Stimulated activated CD4-positive, alpha-beta T cell treated with anti-CD3 and anti-CD28 coated beads, Interleukin-4, amount 100 ng/mL, for 48 hours (primary cell): ENCODE results near the gene HSPA4.
"Not testable (repeated sequence)": the region's sequence is repeated elsewhere in the genome, so short reads cannot be mapped to it uniquely, and the experiment has no call there.

Source experiments
- DNase-seq, 2 donors: peaks; one replicate each; pipeline ENCODE4 v3.0.0-alpha.2; 2020; ENCODE audit warnings: low read depth in 2 of 2

HSPA4 gene

DNA sequence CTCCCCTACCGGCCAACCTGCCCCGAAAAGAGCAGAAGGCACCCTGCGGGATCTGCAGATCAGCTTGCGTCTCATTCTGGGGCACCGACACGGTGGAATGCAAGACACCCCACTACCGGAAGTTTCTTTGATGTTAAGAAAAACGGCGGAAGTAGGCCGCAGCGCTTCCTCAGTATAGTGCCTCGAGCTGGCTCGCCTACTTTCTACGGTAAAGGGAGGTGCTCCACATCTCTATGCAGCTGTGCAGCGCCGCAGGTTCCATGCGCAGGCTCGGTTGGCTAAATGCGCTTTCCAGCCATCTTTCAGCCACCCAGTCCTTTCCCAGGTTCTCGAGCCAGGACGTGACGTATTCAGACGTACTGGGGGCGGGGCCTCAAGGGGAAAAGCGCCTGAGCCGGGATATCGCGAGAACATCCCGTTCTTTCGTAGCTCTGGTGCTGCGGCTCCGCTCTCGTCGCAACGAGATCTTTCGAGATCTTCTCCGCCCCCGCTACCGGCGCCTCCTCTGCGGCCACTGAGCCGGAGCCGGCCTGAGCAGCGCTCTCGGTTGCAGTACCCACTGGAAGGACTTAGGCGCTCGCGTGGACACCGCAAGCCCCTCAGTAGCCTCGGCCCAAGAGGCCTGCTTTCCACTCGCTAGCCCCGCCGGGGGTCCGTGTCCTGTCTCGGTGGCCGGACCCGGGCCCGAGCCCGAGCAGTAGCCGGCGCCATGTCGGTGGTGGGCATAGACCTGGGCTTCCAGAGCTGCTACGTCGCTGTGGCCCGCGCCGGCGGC is at the start of gene HSPA4:
Gene HSPA4 (plus strand): TSS at position 472 of the 775 bp plus-strand sequence. CDS start 238 bp downstream, at position 710.
- DNase-seq: peak; percentile 95 to 96

DNA sequence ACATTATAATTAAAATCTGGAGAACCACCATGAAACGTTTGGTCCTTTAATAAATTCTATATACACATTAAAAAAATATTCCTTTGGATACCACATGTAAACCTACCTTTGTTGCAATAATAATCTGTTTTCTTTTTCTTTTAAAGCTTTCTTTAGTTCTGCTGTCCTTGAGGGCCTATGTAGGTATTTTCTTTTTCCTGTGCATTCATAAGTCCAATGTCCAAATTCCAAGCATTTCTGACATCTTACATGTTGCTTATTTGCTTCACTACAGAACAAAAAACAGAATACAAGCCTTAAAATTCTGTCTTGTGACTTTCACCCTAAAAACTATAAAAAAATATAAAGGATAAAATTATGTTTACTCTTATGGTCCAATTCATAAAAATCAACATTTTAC is 45.2 kb upstream of the HSPA4 start:
- DNase-seq: no peak

DNA sequence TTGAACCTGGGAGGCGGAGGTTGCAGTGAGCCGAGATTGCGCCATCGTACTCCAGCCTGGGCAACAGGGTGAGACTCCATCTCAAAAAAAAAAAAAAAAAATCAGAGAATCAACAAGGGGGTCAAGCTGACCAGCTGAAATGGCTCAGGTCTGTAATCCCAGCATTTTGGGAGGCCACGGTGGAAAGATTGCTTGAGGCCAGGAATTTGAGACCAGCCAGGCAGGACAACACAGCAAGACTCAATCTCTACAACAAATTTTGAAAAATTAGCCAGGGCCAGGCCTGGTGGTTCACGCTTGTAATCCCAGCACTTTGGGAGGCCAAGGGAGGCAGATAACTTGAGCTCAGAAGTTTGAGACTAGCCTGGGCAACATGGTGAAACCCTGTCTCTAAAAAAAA is 43.4 kb upstream of the HSPA4 start:
- not testable (repeated sequence) for DNase-seq

DNA sequence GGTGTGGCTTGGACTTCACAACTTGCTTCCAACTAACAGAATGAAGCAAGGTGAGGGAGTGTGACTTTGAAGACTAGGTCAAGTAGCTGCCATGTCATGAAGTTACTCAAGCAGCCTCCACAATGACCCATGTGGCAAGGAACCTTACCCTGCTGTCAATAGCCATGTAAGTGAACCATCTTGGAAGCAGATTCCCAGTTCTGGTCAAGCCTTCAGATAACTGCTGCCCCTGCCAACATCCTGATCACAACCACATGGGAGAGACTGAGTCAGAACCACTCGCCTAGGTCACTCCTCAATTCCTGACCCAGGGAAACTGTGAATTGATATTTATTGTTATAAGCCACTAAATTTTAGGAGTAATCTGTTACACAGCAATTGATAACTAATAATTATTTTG is 36.3 kb upstream of the HSPA4 start:
- DNase-seq: no peak

DNA sequence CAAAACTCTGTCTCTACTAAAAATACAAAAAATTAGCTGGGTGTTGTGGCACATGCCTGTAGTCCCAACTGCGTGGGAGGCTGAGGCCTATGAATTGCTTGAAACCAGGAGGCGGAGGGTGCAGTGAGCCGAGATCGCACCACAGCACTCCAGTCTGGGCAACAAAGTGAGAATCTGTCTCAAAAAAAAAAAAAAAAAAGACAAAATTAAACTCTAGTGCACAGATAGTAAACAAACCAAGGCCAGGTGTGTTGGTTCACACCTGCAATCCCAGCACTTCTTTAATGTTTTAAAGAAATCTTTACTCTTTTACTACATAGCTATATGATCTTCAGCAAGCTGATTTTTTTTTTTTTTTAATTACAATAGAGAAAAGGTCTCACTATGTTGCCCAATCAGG is 33.8 kb upstream of the HSPA4 start:
- no peak for DNase-seq

DNA sequence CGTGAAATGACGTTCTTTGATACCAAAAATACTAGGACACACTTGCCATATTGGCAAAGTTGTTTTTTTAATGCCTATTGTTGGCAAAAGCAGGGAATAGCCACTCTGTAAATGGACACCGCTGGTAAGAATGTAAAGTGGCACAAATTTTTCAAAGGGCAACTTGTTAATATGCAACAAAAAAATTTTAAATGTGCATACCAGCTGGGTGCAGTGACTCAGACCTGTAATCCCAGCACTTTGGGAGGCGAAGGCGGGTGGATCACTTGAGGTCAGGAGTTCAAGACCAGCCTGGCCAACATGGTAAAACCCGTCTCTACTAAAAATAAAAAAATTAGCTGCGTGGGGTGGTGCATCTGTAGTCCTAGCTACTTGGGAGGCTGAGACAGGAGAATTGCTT is 32.3 kb upstream of the HSPA4 start:
- DNase-seq: not testable (repeated sequence)

DNA sequence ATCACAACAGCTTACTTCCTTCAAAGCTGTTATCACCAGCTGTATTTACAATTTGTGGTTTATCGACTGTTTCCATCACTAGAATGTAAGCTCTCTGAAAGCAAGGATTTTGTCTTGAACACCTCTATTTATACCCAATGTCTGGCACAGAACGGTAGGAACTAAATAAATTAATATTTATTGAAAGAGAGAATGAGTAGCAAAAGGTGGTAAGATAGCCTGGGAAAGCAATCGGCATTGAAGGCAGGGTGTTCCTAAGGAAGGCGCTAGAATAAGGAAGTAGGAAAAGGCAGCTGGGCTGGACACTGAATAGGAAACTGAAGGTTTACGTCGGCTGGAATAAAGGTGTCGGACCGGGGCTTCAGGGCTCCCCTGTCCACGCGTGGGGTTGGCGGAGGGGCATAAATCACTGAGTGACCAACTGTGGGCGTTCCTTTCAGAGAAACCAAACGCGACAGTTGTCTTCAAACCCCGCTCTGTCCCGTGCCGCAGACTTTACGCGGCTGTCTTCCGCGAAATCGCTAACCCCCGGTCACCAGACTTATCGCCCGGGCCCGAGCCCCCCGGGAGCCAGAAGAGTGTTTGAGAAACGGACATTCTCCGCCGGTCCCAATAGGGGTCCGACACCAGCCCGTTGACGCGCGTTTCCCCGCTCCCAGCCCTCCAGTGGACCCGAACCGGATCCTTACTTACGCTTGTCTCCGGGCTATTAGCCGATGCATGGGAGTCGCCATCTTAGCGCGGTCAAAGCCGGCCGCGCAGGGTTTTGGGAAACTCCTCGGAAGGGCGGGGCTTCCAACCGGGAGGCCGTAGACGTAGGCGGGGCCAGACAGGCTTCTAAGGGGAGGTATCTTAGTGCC is 25.8 kb upstream of the HSPA4 start, which contains the start of gene ZCCHC10:
Gene ZCCHC10 (minus strand): TSS at position 746 of the 860 bp plus-strand sequence. CDS start 12 bp downstream, at position 734.
- DNase-seq: peak; percentile 88 to 89

DNA sequence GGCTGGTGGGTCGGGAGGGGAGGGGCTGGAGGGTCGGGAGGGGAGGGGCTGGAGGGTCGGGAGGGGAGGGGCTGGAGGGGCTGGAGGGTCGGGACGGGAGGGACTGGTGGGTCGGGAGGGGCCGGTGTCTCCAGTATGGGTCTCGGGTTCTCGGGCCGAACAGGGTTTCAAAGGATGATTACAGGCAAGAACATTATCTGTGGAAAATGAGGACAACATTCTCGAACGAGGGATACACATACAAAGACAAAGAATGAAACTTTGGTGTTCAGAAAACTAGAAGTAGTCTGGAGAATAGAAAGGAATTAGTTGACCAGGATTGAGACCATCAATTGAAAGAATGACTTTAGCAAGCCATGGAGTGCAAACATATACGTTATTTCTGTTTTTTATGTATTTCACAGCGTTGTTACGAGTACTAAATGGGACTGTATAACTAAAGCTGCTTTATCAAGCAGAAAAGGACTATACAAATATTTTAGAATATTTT is 25.1 kb upstream of the HSPA4 start:
- DNase-seq: no peak

DNA sequence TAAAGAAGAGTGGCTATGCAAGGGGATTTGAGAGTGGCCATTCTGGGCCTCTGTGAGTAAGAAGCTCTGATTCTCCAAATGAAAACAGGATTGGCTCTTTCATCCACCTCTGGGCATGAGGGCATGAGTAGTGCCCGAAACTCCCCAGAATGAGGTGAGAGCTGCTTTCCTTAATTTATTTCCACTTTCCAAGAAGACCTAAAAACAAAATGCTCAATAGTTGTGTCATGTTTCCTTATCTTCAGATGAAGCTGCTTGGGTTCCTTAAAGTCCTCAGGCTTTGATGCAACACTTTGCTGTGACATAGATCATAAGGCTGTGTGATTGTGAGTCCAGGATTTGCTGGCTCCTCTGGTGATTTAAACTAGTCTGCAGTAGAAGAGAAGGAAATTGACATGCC is 22.4 kb upstream of the HSPA4 start:
- DNase-seq: no peak

DNA sequence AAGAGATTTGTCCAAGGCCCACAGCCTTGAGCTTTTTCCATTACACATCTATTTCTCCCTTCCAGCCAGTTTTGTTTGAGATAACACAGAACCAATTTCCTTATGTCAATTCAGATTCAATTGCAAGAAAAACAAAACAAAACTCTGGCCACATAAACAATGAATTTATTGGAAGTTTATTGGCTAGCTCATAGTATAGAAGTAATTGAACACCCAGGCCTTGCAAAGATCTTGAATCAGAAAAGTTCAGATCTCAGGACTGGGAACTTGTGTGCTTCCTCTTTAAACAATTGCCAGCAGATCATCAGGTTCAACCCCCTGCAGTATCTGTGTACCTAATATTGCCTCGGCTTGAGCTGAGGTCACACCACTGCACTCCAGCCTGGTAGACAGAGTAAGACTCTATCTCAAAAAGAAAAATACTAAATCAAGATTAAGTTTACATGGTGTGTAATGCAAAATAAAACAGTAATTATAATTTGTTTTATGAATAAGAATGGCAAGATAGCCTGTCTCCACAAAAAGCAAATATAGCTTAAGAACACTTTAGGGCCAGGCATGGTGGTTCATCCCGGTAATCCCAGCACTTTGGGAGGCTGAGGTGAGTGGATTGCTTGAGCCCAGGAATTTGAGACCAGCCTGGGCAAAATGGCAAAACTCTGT is 21.3 kb upstream of the HSPA4 start:
- DNase-seq: no peak

DNA sequence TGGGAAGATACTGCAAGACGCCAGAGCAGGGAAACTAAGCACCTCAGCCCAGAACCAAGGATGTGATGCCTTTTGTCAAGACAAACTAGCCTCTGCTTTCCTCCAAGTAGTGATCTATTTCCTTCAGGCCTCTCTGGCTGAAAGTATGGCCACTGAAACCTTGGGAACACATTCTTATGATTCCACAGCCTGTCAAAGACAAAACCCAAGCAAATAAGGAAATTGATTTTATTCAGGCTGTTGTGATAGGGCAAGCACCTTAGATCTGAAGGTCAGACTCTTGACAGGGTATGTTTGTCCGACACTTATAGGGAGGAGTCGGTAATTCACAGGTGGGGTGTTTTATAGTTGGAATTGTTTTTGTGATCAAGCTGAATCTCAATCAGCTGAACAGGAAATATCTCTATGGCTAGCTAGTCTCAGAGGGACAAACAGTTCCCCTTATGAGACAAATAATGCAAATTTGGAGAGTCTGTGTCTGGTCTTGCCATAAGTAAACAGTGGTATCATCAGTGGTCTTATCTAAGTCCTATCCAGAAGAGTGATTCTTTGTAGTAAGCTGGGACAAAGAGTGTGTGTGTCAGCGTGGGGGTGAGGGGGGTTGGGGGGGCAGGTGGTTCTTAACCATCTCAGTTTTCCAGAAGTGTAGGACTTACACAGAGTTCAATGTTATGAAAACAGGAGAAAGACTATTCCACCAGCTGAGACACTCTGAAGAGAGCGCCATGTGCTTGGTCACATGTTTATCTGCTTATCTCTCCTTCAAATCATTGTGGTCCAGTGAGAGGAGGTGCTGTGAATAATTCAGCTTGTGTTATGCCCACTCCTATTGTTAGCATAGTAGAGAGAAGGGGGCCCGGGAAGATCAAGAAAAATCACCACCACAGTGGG is 18.7 kb upstream of the HSPA4 start:
- no peak for DNase-seq

DNA sequence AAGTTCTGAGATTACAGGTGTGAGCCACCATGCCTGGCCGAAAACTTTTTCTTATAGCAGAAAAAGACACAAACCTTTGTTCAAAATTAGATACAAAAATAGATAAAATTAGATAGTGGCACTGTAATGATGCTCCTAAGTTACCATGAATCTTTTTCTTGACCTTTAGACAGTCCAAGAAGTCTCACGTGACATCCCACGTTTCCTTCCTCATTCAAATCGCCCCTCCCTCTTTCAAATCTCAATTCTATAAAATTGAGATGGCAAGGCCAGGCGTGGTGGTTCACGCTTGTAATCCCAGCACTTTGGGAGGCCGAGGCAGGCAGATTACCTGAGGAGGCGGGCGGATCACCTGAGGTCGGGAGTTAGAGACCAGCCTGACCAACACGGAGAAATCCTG is 17.7 kb upstream of the HSPA4 start:
- no peak for DNase-seq

DNA sequence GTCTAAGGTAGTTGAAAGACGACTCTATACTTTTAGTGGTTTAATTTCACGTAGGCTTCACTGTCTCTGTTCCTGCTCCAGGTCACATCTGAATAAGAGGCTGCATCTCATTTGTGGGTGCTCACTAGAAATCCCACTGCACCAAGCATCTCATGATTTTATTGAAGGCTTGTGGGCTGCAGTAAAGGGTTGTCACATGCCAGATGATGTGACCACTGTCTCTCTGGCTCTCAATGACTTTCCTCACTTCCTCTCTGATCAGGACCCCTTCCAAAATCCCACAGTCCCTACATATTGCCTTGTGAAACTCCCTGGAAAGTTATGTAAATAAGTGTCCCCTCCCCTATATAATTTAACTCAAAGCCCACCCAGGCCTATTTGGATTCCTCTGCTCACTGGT is 16.6 kb upstream of the HSPA4 start:
- DNase-seq: no peak

DNA sequence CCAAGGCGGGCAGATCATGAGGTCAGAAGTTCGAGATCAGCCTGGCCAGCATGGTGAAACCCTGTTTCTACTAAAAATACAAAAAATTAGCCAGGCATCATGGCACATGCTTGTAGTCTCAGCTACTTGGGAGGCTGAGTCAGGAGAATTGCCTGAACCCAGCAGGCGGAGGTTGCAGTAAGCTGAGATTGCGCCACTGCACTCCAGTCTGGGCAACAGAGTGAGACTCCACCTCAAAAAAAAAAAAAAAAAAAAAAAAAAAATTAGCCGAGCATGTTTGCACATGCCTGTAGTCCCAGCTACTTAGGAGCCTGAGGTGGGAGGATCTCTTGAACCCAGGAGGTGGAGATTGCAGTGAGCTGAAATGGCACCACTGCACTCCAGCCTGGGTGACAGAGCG is 15.1 kb upstream of the HSPA4 start:
- DNase-seq: not testable (repeated sequence)

DNA sequence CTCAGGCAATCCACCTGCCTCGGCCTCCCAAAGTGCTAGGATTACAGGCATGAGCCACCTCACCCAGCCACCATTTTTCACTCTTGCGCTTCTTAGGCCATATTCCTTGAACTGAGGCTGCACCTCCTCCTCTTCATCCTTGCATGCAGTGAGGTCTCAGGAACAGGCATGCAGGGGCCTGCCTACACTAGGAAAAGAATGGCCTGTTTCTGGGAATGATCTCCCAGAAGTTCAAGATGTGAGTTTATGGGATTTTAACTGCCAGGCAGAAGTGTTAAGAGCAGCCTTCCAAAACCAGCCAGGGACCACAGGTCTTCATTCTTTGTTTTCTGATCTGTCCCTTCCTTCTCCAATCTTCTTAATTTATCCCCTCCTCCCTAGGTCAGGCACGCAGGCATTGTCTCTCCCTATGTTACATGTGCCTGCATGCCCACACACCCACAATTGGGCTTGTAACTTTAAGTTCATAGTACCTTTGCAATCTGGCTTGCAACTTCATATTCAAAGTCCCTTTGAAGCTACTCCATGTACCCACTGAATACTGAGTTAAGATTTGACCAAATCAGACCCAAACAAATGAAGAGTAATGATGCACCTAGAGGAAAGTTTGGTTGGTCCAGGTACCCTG is 10.5 kb upstream of the HSPA4 start:
- DNase-seq: no peak

DNA sequence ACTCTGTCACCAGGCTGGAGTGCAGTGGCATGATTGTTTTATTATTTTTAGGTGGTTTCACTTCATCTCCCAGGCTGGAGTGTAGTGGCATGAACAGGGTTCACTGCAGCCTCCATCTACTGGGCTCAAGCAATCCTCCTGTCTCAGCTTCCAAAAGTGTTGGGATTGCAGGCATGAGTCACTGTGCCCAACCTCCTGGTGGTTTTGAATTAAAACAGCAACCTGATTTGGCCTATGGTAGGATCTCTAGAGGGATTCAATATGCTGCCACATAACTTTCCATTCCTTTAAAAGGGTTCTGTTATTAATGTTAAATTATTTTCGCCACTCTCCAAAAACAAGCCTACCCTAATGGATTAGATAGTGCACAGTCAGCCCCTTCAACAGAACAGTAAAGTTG is 9.9 kb upstream of the HSPA4 start:
- DNase-seq: no peak

DNA sequence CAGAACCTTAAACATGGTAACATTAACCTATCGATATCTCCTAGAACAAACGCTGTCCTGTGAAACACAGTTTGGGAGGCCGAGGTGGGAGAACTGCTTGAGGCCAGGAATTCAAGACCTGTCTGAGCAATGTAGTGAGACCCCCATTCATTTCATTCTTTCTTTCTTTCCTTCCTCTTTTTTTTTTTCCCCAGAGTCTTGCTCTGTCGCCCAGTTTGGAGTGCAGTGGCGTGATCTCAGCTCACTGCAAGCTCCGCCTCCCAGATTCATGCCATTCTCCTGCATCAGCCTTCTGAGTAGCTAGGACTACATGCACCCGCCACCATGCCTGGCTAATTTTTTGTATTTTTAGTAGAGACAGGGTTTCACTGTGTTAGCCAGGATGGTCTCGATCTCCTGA is 5.3 kb upstream of the HSPA4 start:
- not testable (repeated sequence) for DNase-seq

DNA sequence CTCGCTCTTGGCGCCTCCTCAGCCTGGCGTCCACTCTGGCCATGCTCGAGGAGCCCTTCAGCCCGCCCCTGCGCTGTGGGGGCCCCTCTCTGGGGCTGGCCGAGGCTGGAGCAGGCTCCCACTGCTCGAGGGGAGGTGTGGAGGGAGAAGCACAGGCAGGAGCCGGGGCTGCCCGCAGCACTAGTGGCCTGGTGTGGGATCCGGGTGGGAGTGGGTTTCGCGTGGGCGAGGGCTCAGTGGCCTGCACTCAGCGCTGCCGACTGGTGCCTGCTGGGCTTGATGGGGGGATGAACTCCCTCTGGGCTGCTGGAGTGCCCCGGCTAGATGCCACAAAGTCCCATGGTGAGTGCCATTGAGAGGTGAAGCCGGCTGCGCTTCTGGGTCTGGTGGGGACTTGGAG is 4.4 kb upstream of the HSPA4 start:
- no peak for DNase-seq

DNA sequence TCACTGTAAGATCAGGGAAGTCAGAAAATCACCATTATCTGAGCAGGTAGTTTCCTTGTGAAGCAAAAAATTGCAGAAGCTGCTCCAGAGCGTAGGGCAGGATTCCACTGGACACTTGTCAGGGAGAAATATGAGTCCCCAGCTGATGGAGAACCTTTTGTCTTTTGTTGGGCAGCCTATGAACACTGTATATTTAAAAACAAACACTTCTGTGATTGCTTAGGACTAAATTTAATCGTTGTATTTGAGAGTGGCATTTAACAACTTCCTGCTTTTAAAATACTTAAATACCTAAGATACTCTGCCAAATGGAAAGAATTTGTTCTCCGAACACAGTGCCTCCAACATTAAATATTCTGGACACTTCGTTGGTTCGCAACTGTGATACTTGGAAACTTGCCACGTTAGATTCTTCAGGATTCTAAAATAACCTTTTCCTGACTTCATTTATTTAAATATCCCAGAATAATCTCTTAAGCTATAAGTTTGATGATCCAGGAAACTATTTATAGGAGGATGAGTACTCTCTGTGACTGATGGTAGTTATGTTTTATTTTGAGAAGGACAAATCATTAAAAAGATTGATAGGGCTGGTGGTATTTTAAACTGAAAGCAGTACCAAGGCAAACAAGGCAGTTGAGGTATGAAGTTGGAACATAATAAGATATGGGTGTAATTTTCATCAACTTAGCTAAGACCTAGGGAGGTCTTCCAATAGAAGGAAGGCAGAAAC is 2.7 kb upstream of the HSPA4 start:
- DNase-seq: no peak

DNA sequence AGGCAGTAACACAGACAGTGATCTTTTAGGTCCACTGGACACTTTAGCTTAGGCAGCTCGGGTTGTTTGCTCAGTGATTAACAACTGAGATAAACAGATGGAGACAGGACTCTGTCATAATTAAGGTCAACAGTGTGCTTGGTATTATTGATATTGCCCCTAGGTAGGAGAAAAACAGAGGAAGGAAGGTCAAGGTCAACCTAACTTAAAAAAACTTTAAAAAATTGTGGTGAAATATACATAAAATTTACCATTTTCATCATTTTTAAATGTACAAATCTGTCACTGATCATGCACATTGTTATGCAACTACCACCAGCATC is 2.1 kb upstream of the HSPA4 start:
- DNase-seq: no peak
